Brain microvascular endothelial cell (primary cell): Measurements from ENCODE around the gene MS4A6E.
"Not testable (repeated sequence)": the region's sequence is repeated elsewhere in the genome, so short reads cannot be mapped to it uniquely, and the experiment has no call there.

Source experiments
- DNase-seq: peaks from one replicate; pipeline ENCODE4 v3.0.0-alpha.2; 2020
- H3K27ac ChIP-seq: fragments of 250-450 bp; sonication (Bioruptor Pico); 2 replicates; pipeline ENCODE4 v1.5.1; 2020; ENCODE audit warnings: mild to moderate bottlenecking, moderate library complexity
- H3K27me3 ChIP-seq: fragments of 250-450 bp; sonication (Bioruptor Pico); replicated peaks from 2 replicates; pipeline ENCODE4 v1.5.1; 2020; ENCODE audit warnings: mild to moderate bottlenecking
- H3K36me3 ChIP-seq: fragments of 250-450 bp; sonication (Bioruptor Pico); replicated peaks from 2 replicates; pipeline ENCODE4 v1.5.1; 2020; ENCODE audit warnings: mild to moderate bottlenecking
- H3K4me3 ChIP-seq: 2 replicates; pipeline ENCODE4 v1.5.1; 2011; ENCODE audit warnings: low read depth, mild to moderate bottlenecking, control low read depth, low read length, moderate library complexity
- in situ Hi-C: cut with HindIII; loops from 2 replicates; pipeline ENCODE4 v1.10.0; 2017; ENCODE audit warnings: low sequenced_read_pairs, low pct_ligation_motif_present
- TF ChIP-seq, protein P1 (sequence below): IDR thresholded peaks from 2 replicates; pipeline ENCODE4 v1.5.1; 2011; ENCODE audit warnings: low read depth, mild to moderate bottlenecking, moderate library complexity, low read length, control low read depth, inconsistent platforms; ENCODE audit errors: missing control alignments

The MS4A6E gene

DNA sequence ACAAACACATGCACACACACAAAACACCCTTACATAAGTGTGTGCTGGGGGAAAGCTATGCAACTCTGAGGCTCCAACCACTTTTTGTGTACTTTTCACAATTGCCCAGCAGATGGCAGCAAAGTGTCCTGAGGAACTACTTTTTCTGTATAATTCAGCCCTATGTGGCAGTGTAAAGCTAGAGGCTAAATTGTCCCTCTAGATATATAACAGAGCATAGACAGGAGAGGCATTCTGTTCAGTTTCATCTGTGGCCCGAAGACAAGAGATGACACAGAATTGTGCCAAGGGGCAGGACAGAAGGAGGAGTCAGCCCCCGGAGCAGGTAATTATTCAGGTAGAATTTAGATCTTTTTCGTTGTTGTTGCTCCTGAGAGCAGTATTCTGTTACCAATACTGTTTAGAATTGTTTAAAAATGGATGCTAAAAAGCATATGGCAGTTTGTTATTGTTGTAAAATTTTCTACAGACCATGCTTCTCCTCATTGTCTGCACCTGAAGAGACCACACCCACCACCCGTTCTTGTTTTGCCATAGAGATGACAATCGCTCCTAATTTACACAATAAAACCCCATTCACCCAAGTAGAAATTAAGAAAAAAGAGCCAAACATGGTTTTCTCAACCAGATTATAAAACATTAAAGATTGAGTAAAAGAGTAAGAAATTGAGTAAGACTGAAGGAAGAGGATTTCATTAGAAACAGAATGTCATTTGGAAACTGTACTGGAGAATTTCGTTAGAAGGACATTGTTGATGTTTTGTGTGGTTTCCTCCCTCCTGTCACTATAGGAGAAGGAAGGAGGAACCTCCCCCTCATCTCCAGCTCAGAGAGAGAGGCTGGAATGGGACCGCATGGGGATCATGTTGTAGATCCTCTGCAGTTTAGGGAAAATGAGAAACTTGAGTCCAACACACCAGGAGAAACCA lies 36.8 kb downstream of the MS4A6E start:
- no peak overlapping the region for H3K27ac ChIP-seq
- no peak overlapping the region for H3K4me3 ChIP-seq
- DNase-seq = peak; percentile 59
- TF ChIP-seq, protein P1, sequence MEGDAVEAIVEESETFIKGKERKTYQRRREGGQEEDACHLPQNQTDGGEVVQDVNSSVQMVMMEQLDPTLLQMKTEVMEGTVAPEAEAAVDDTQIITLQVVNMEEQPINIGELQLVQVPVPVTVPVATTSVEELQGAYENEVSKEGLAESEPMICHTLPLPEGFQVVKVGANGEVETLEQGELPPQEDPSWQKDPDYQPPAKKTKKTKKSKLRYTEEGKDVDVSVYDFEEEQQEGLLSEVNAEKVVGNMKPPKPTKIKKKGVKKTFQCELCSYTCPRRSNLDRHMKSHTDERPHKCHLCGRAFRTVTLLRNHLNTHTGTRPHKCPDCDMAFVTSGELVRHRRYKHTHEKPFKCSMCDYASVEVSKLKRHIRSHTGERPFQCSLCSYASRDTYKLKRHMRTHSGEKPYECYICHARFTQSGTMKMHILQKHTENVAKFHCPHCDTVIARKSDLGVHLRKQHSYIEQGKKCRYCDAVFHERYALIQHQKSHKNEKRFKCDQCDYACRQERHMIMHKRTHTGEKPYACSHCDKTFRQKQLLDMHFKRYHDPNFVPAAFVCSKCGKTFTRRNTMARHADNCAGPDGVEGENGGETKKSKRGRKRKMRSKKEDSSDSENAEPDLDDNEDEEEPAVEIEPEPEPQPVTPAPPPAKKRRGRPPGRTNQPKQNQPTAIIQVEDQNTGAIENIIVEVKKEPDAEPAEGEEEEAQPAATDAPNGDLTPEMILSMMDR = peak; percentile 72
- H3K27me3 ChIP-seq = no peaks in the 10 kb centered on the region
- no peaks in the 10 kb centered on the region for H3K36me3 ChIP-seq
- in situ Hi-C loops = no loop called here

DNA sequence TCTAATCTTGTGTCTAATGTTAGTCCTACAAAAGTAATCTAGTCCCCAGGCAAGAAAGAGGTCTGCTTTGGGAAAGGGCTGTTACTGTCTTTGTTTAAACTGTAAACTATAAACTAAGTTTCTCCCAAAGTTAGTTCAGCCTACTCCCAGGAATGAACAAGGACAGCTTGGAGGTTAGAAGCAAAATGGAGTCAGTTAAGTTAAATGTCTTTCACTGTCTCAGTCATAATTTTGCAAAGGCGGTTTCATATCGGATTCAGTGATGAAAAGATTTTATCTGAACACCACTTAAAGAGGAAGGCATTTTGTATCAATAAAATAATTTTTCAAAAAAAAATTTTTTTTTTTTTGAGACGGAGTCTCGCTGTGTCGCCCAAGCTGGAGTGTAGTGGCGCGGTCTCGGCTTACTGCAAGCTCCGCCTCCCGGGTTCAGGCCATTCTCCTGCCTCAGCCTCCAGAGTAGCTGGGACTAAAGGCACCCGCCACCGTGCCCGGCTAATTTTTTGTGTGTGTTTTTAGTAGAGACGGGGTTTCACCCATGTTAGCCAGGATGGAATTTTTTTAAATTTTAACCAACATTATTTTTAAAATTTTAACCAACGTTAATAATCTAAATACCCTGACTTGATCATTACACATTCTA lies 39.3 kb downstream of the MS4A6E start:
- H3K4me3 ChIP-seq, in situ Hi-C loops, H3K27me3 ChIP-seq, DNase-seq, H3K27ac ChIP-seq, H3K36me3 ChIP-seq: not testable (repeated sequence)

DNA sequence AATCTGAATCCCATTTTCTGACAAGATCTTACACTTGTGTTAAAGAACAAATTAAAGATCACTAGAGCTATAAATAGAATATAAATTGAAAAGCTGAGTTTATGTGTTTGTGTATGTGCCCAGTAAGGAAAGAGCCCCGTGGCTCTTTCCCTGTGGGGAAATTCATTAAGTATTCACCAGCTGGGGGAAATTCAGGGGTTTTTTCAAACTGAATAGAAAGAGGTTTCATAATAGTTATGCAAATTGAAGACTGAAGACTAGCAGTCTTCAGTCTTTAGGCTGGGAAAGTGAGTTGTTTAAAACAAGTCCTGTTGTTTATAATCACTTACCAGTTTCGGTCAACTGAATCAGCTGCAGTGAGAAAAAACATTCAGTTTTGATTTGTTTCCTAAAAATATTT lies 40.0 kb downstream of the MS4A6E start:
- Histone ChIP-seq H3K36me3 (no peaks in the 10 kb centered on the region), H3K4me3 (no peak overlapping the region), H3K27me3 (no peaks in the 10 kb centered on the region), H3K27ac (no peak overlapping the region)
- no peak for DNase-seq
- TF ChIP-seq, protein P1 = no peak
- in situ Hi-C loops = no loop called here

DNA sequence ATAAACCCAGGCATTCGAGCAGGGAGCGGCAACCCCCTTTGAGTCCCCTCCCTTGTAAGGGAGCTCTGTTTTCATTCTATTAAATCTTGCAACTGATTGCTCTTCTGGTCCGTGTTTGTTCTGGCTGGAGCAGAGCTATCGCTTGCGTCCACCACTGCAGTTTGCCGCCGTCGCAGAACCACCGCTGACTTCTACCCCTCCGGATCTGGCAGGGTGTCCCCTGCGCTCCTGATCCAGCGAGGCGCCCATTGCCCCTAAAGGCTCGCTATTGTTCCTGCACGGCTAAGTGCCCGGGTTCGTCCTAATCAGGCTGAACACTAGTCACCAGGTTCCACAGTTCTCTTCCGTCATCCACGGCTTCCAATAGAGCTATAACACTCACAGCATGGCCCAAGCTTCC lies 40.8 kb downstream of the MS4A6E start:
- TF ChIP-seq, protein P1 = no peak
- DNase-seq = no peak
- in situ Hi-C loops = no loop called here
- no peaks in the 10 kb centered on the region for H3K36me3 ChIP-seq
- no peaks in the 10 kb centered on the region for H3K27me3 ChIP-seq
- no peak overlapping the region for H3K4me3 ChIP-seq
- H3K27ac ChIP-seq = no peak overlapping the region

DNA sequence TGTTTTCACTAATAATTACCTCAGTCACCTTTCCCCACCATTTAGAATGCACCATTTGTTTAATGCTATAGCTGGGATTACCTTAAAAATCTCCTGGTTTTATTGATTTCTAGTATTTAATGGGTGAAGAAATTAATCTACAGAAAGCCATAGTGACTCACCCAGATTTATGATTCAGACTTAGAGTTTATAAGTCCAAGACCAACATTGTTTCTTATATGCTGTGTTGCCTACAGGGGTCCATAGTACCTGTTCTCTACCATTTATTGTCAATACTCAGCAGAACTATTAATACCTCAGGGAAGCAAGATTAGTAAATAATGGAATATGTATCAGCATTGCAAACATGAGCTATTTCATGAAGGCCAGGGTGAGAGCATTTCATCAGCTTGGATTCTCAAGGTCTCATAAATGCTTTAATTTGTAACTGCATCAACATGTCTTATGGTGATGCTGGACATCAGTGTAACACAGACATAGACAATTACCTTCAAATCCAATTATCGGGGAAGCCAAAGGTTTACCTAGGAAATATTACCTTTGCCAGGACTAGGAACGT lies 43.3 kb downstream of the MS4A6E start:
- no peak for DNase-seq
- in situ Hi-C loops = no loop called here
- no peaks in the 10 kb centered on the region for H3K27me3 ChIP-seq
- H3K36me3 ChIP-seq = no peaks in the 10 kb centered on the region
- H3K4me3 ChIP-seq = no peak overlapping the region
- TF ChIP-seq, protein P1 = no peak
- H3K27ac ChIP-seq = no peak overlapping the region

DNA sequence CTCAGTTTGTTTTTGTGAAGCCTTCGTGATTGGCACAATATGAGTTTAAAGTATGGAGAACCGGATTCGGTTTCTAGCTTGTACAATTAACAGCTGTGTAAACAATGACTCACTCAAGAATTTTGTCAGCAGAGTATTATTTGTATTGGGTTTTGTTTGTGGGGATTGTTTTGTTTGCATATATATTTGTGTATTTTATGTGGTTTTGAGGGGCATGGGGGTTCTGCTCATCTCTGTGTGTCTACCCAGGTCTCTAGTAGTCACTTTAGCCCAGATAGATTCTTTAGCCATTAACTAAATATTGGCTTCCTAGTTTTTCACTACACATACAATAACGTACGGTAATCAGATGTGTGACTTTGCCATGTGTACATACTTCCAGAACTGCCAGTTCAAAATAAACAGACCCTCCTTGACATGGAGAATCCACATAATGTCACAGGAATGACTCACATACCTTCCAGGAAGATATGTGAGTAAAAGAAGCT lies 43.8 kb downstream of the MS4A6E start:
- Histone ChIP-seq H3K36me3 (no peaks in the 10 kb centered on the region), H3K27ac (no peak overlapping the region), H3K27me3 (no peaks in the 10 kb centered on the region), H3K4me3 (no peak overlapping the region)
- DNase-seq = peak; percentile 1
- in situ Hi-C loops = no loop called here
- TF ChIP-seq, protein P1 = no peak
